Stimulated activated CD4-positive, alpha-beta T cell treated with anti-CD3 and anti-CD28 coated beads, Interleukin-12 subunit alpha, Interleukin-12 subunit beta, amount 100 ng/mL, for 4 hours (primary cell): ENCODE results near the gene PCED1A.

Experiments
- DNase-seq: peaks from one replicate; pipeline ENCODE4 v3.0.0-alpha.2; 2020

Gene PCED1A, protein sequence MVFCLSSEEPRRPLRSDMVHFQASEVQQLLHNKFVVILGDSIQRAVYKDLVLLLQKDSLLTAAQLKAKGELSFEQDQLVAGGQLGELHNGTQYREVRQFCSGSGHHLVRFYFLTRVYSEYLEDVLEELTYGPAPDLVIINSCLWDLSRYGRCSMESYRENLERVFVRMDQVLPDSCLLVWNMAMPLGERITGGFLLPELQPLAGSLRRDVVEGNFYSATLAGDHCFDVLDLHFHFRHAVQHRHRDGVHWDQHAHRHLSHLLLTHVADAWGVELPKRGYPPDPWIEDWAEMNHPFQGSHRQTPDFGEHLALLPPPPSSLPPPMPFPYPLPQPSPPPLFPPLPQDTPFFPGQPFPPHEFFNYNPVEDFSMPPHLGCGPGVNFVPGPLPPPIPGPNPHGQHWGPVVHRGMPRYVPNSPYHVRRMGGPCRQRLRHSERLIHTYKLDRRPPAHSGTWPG

DNA sequence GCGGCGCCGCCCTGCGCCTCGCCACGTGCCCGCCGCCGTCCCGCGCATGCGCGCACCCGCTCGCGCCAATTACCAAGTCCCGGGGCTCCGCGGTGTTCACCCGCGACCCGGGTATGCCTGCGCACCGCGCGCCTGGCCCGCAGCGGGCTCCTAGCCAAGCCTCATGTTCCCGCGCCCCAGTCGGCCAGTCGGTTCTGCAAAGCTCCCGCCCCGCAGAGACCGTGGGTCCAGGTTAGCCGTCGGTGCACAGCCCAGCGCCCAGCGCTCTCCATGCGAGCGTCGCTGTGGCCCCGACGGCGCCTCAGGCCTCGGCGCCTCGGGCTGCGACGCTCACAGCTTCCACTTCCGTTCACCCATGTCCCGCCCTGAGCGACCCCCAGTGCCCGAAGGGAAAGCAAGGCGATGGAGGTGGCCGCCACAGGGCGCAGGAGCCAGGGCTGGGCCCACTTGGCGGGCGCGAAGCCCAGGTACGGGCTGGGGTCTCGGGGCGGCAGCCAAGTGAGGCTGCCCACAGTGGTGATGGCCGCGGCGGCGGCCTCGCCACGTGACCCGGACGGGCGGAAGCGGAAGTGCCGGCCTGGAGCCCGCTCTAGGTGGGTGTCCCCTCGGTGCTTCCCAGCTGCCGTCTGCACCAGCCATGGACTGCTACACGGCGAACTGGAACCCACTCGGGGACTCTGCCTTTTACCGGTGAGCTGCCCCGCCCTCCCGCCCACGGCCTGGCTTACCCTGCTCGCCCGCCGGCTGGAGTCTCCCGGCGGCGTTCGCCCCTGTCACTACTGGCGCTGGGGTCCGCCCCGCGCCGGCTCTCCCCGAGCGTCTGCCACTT, at the start of gene PCED1A, which contains the start of gene VPS16:
TSS of gene PCED1A (minus strand) at position 518 of the 829 bp plus-strand sequence. CDS start 743 bp downstream, outside the sequence.
TSS of gene VPS16 (plus strand) at position 608 of the 829 bp plus-strand sequence. CDS start at position 638, 30 bp downstream.
- peak; percentile 87 for DNase-seq

- DNase-seq, result no peak
Observed at GRCh38 chr20:2889797-2890196, 49.3 kb upstream of the PCED1A start.

- no peak for DNase-seq
Observed at GRCh38 chr20:2889209-2889608, 48.8 kb upstream of the PCED1A start.

- no peak for DNase-seq
Observed at GRCh38 chr20:2888224-2888955, 47.9 kb upstream of the PCED1A start.

- DNase-seq, result no peak
Observed at GRCh38 chr20:2887715-2888114, 47.3 kb upstream of the PCED1A start.

- DNase-seq, result no peak
Observed at GRCh38 chr20:2883726-2884637, 43.5 kb upstream of the PCED1A start.

DNA sequence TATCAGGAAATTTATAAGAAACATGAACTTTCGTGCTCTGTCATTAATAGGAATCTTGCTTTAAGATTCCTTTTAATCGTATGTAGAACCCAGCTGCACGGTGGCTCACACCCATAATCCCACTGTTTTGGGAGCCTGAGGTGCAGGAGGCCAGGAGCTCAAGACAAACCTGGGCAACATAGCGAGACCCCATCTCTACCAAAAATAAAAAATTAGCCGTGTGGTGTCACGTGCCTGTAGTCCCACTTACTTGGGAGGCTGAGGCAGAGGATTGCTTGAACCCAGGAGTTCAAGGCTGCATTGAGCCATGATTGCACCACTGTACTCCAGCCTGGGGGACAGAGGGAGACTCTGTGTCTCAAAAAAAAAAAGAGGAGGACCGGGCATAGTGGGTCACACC, 40.2 kb upstream of the PCED1A start:
- no peak for DNase-seq

GRCh38 chr20:2879146-2879545, 38.7 kb upstream of the PCED1A start:
- DNase-seq, result no peak

DNA sequence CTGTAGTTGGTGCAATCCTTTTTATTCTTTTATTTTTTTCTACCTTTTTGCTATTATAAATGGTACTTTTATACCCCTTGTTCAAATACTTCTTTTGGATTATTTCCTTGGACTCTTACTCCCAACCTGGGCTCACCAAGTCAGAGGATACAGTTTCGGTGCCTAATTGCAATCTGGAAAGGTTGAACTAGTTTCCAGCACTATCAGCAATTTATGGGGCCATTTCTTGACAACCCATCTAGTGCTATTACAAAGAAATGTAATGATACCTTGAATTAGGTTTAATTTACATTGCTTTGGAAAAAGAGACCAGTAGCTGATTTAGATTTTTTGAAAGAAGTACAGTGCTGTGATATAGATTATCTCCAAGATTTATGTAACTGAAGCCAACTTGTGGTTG, 38.1 kb upstream of the PCED1A start:
- DNase-seq, result no peak

- DNase-seq, result no peak
Observed at GRCh38 chr20:2875690-2876203, 35.3 kb upstream of the PCED1A start.

DNA sequence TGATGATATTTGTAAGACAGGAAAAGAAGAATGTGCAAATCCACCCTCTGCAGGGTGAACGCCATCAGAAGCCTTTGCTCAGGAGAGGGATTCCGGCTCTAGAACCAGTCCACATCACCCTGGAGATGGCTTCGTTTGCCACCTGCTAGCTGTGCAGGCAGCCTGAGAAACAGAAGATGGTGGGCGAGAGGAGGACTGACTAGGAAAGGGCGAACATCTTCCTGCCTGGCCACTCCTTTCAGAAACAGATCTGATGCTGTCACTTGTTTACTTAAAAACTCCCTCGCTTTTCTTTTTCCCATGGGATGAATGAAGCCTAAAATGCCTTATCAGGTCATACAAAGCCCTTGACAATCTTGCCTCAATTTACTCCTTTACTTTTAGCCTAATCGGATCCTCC, 34.0 kb upstream of the PCED1A start:
- DNase-seq, result no peak

DNA sequence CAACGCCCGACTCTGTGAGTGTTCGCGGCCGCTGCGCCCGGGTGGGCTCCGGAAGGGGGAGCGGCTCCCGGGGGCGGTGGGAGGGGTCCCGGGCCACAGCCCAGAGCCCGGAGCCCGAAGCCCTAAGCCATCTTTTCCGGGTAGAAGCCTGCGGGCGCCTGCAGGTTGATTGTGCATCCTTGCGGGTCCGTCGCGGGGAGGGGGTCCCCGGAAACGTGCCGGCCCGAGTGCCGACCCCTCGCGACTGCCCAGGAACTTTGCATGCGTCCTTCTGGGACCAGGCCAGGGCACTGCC, 33.2 kb upstream of the PCED1A start:
- DNase-seq, result peak; percentile 49

- peak; percentile 89 for DNase-seq
Observed at GRCh38 chr20:2873010-2873746, 32.7 kb upstream of the PCED1A start, which contains the start of gene PTPRA. Gene PTPRA, plus strand, starts transcription at chr20:2873481. Its CDS starts 90,797 bp downstream, at chr20:2964278.

GRCh38 chr20:2872459-2873009, 32.1 kb upstream of the PCED1A start:
- DNase-seq, result peak; percentile 73

GRCh38 chr20:2871661-2872458, 31.4 kb upstream of the PCED1A start:
- no peak for DNase-seq

DNA sequence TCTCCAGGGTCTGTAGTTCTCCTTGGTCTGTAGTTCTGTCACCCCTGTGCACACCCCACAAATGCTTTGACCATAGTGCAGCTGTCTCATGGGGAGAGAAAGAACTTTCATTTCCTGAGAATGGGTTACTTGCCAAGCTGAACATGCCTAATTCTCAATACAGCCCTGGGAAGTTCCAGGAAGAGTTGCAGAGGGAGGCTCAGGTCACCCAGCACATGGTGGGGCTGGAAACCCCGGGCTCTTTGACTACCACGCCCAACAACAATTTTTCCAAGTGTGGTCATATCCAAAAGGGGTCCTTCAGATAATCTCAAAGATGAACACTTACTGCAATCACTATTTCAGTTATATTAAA, 30.6 kb upstream of the PCED1A start:
- no peak for DNase-seq

DNA sequence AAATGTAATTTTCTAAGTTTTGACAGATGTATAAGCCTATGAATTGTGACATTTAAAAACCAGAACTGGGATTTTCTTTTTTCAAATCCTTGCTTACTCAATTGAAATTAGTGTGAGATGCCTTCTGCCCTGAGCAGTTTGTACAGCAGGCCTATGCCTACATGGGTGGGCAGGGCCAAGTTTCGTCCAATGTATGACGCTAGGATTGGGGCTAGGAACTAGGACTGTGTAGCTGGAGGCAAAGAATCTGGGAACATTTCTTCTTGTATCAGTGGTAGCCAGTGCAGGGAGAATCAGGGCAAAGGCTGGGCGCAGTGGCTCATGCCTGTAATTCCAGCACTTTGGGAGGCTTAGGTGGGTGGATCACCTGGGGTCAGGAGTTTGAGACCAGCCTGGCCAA, 28.9 kb upstream of the PCED1A start:
- DNase-seq, result no peak

DNA sequence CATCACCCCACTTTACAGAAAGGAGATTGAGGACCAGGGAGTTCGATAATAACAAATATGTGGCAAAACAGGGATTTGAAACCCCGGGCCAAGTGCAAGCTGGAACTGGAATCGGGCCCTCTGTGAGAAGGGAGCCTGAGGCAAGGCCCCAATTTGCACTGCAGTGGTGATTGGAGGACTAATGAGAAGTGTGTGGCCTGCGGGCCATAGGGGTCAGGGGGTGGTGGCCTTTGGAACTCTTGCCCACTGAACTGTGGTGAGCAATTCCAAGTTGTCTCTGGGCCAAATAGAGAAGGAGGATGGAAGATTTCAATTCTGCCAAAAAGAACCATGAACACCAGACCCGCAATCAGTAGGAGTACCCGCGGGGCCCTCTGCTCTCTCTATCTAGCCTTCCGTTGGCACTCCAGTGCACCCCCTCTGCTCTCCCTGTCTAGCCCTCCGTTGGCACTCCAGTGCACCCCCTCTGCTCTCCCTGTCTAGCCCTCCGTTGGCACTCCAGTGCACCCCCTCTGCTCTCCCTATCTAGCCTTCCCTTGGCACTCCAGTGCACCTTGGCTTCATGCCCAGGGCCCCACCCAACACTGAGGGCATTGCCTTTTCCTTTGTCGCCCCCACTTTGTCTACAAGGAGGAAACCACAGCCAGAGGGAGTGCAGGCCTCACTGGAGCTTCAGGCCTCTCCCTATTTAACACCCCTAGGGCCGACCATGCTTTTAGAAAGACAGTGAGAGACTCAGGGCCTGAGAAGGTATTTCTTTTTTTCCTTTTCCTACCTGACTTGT, 26.8 kb upstream of the PCED1A start:
- DNase-seq, result no peak

GRCh38 chr20:2866236-2866635, 25.8 kb upstream of the PCED1A start:
- DNase-seq, result no peak
